Transverse colon (tissue), 4 donors: ENCODE results near the gene TWSG1. TPM values are rescaled to one million over a fixed set of nuclear protein-coding genes. Genes with fewer than 3 reads are reported as not detected.
A peak's percentile ranks its signal among the peaks of the same experiment; 100 is the strongest.

Source experiments
- DNase-seq: peaks from one replicate; pipeline ENCODE4 v3.0.0-alpha.2; 2019
- H3K27ac ChIP-seq, 4 donors: fragments of 200-600 bp; sonication (generic); 2 replicates each; pipeline ENCODE4 v1.5.1; 2016 to 2018; ENCODE audit warnings: inconsistent platforms in 4 of 4
- H3K27me3 ChIP-seq: fragments of 200-600 bp; sonication (generic); 2 replicates; pipeline ENCODE4 v1.5.1; 2017; ENCODE audit warnings: inconsistent platforms
- H3K36me3 ChIP-seq, 4 donors: fragments of 200-600 bp; sonication (generic); 2 replicates each; pipeline ENCODE4 v1.5.1; 2017 to 2019; ENCODE audit warnings: inconsistent platforms in 4 of 4
- H3K4me1 ChIP-seq, 4 donors: fragments of 200-600 bp; sonication (generic); 2 replicates each; pipeline ENCODE4 v1.5.1; 2017 to 2020; ENCODE audit warnings: inconsistent platforms in 4 of 4
- H3K4me3 ChIP-seq, 4 donors: fragments of 200-600 bp; sonication (generic); 1 replicate in 1 of 4; 2 replicates in 3 of 4; pipeline versions ENCODE4 v1.5.1 to v1.6.1; 2017 to 2019; ENCODE audit warnings: inconsistent platforms in 4 of 4
- H3K9me3 ChIP-seq, 2 donors: fragments of 200-600 bp; sonication (generic); 2 replicates each; pipeline ENCODE4 v1.5.1; 2017 to 2019; ENCODE audit warnings: inconsistent platforms in 2 of 2
- CTCF ChIP-seq, 5 experiments: fragments of 200-600 bp in 3 of 5; fragments of 450-650 bp in 2 of 5; sonication (generic) in 3 of 5; IDR thresholded peaks; 1 replicate in 2 of 5; 2 replicates in 3 of 5; pipeline ENCODE4 v1.5.1; 2016 to 2017; ENCODE audit warnings: antibody characterized with exemption in 5 of 5, inconsistent platforms in 3 of 5, mild to moderate bottlenecking in 2 of 5, moderate library complexity in 1 of 5
- EP300 ChIP-seq: sonication (generic); formaldehyde crosslinking; IDR thresholded peaks from one replicate; pipeline ENCODE4 v1.6.1; 2017; ENCODE audit warnings: antibody characterized with exemption, low read depth
- POLR2A ChIP-seq: fragments of 450-650 bp; IDR thresholded peaks from one replicate; pipeline ENCODE4 v1.6.1; 2016; ENCODE audit warnings: antibody characterized with exemption, mild to moderate bottlenecking, moderate library complexity
- POLR2AphosphoS5 ChIP-seq, 3 donors: sonication (generic); formaldehyde crosslinking; IDR thresholded peaks; one replicate each; pipeline ENCODE4 v1.6.1; 2016; ENCODE audit warnings: antibody characterized with exemption in 3 of 3
- WGBS, 2 donors: methylation state at CpG; one replicate each; pipeline ENCODE4 v1.1.5; 2018; ENCODE audit warnings: low coverage in 1 of 2; 5-methylcytosine and 5-hydroxymethylcytosine counted together
- in situ Hi-C, 4 donors: fragments of 200-750 bp; cut with MboI; loops; one replicate each; pipeline versions ENCODE4 v1.15.0 to v1.15.1; 2017; ENCODE audit warnings: low sequenced_read_pairs in 3 of 4, low pct_ligation_motif_present in 1 of 4, low pct_unique_long_range_greater_than_20kb in 1 of 4
- intact Hi-C: fragments of 100-400 bp; cut with DNase I; formaldehyde crosslinking; loops from one replicate; pipeline ENCODE4 v1.15.1; 2023; ENCODE audit warnings: low total_unique reads
- total RNA-seq, 4 donors: library from RNA; depleted of rRNA; stranded (reverse); fragments of >200 nt; gene quantifications; one replicate each; pipeline ENCODE4 v1.1.0, GENCODE V29; 2016

The TWSG1 gene
- total RNA-seq, 4 donors from 2014 or later = 5.6 to 29.5 (median 26.5) TPM

GRCh38 chr18:9410515-9410914 is 75.9 kb downstream of the TWSG1 start:
- intact Hi-C loops (no loop called here), in situ Hi-C loops (no loop called here)
- Histone ChIP-seq H3K4me3 (no peak overlapping the region), H3K27ac (no peak overlapping the region), H3K36me3 (no peaks in the 10 kb centered on the region), H3K4me1 (no peaks in the 10 kb centered on the region), H3K9me3 (no peaks in the 10 kb centered on the region), H3K27me3 (no peaks in the 10 kb centered on the region)
- TF ChIP-seq EP300 = no peak
- no peak for TF ChIP-seq CTCF (IDR thresholded peaks at IDR 0.05)
- TF ChIP-seq POLR2AphosphoS5 (IDR thresholded peaks at IDR 0.05) = no peak
- no peak for TF ChIP-seq POLR2A
- no peak for DNase-seq
- WGBS, 2 donors = 26% methylated on average over 1 of the region's 1 CpG; no CpG with 5 or more reads in 1 of the 2 donors

DNA sequence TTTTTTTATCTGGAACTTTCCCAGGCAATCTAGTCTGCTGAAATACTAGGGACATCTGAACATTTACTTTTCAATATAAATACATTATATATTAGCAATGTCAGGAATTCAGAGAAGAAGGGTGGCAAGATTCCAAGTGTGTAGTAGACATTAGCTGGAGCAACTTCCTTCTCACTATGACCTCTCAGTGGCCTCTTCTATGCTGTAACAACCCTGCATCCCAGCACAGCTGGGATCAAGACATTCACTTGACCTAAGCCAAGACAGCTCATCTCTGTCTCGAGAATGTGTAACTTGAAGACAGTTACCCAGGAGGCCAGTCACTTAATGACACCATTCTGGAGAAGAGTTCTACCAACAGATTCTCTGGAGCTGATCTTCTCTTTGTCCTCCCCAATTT is 79.0 kb downstream of the TWSG1 start:
- WGBS, 2 donors = 62 to 83% methylated on average over 1 of the region's 1 CpG
- no peak for DNase-seq
- intact Hi-C loops (no loop called here), in situ Hi-C loops (no loop called here)
- Histone ChIP-seq H3K4me3 (no peak overlapping the region), H3K27me3 (no peaks in the 10 kb centered on the region), H3K4me1 (peaks cover 0 to 12% (median 7%) of the 10 kb centered on the region in 4 donors), H3K9me3 (no peaks in the 10 kb centered on the region), H3K27ac (no peak overlapping the region), H3K36me3 (no peaks in the 10 kb centered on the region)
- no peak for TF ChIP-seq CTCF (IDR thresholded peaks at IDR 0.05)
- TF ChIP-seq POLR2A = no peak

GRCh38 chr18:9416563-9417072 is 82.0 kb downstream of the TWSG1 start:
- Histone ChIP-seq H3K9me3 (no peaks in the 10 kb centered on the region), H3K36me3 (no peaks in the 10 kb centered on the region), H3K4me3 (no peak overlapping the region), H3K27me3 (no peaks in the 10 kb centered on the region), H3K27ac (peak overlapping the region in 1 of 4 donors; percentile 50), H3K4me1 (peaks cover 0 to 12% (median 7%) of the 10 kb centered on the region in 4 donors)
- in situ Hi-C loops (no loop called here), intact Hi-C loops (no loop called here)
- TF ChIP-seq EP300 (no peak), CTCF (IDR thresholded peaks at IDR 0.05) (no peak), POLR2AphosphoS5 (IDR thresholded peaks at IDR 0.05) (no peak), POLR2A (no peak)
- DNase-seq = no peak
- WGBS, 2 donors = 68 to 72% methylated on average over 6 of the region's 6 CpGs

GRCh38 chr18:9417073-9417851 is 82.7 kb downstream of the TWSG1 start:
- Histone ChIP-seq H3K4me3 (no peak overlapping the region), H3K4me1 (peaks cover 0 to 12% (median 7%) of the 10 kb centered on the region in 4 donors), H3K36me3 (no peaks in the 10 kb centered on the region), H3K27ac (peak overlapping the region in 1 of 4 donors; percentile 50), H3K27me3 (no peaks in the 10 kb centered on the region), H3K9me3 (no peaks in the 10 kb centered on the region)
- in situ Hi-C loops = no loop called here
- intact Hi-C loops = no loop called here
- no peak for DNase-seq
- WGBS, 2 donors = 54 to 66% methylated on average over 7 to 18 of the region's 18 CpGs
- TF ChIP-seq EP300 (no peak), POLR2AphosphoS5 (IDR thresholded peaks at IDR 0.05) (no peak), CTCF (IDR thresholded peaks at IDR 0.05) (no peak), POLR2A (no peak)
